ENCODE results near the gene LMTK2. TPM values are rescaled to one million over a fixed set of nuclear protein-coding genes. Genes with fewer than 3 reads are reported as not detected.

The LMTK2 gene
- total and polyA plus RNA-seq, 5 experiments from 2014 or later, result 1.8 to 27.9 (median 4.9) TPM

- H3K36me3 Mint-ChIP-seq, result no peaks in the 10 kb centered on the region
- DNase-seq (no peak), ATAC-seq (no peak)
- peaks cover 0 to 8% (median 3%) of the 10 kb centered on the region in 5 donors for H3K27me3 Mint-ChIP-seq
- POLR2A ChIA-PET, result no interaction called here
- H3K4me3 Mint-ChIP-seq, result no peak overlapping the region
- no peaks in the 10 kb centered on the region for H3K4me1 Mint-ChIP-seq
- no peak overlapping the region for H3K27ac Mint-ChIP-seq
- no peaks in the 10 kb centered on the region for H3K9me3 Mint-ChIP-seq
Measured at GRCh38 chr7:98084631-98085030, 22.0 kb upstream of the LMTK2 start.

- Mint-ChIP-seq H3K9me3 (no peaks in the 10 kb centered on the region), H3K36me3 (no peaks in the 10 kb centered on the region), H3K4me3 (no peak overlapping the region), H3K27ac (no peak overlapping the region), H3K27me3 (peaks cover 0 to 8% (median 3%) of the 10 kb centered on the region in 5 donors), H3K4me1 (no peaks in the 10 kb centered on the region)
- ATAC-seq (no peak), DNase-seq (no peak)
- POLR2A ChIA-PET, result no interaction called here
Measured at GRCh38 chr7:98085674-98086073, 21.0 kb upstream of the LMTK2 start.

- no peaks in the 10 kb centered on the region for H3K4me1 Mint-ChIP-seq
- DNase-seq (no peak), ATAC-seq (no peak)
- no peak overlapping the region for H3K4me3 Mint-ChIP-seq
- POLR2A ChIA-PET, result no interaction called here
- H3K27ac Mint-ChIP-seq, result no peak overlapping the region
- no peaks in the 10 kb centered on the region for H3K36me3 Mint-ChIP-seq
- peaks cover 0 to under 1% (median 0%) of the 10 kb centered on the region in 9 donors for H3K9me3 Mint-ChIP-seq
- peaks cover 1 to 8% (median 7%) of the 10 kb centered on the region in 5 donors for H3K27me3 Mint-ChIP-seq
Measured at GRCh38 chr7:98086281-98086718, 20.4 kb upstream of the LMTK2 start.

GRCh38 chr7:98088109-98088508, 18.6 kb upstream of the LMTK2 start:
- POLR2A ChIA-PET, result no interaction called here
- no peaks in the 10 kb centered on the region for H3K4me1 Mint-ChIP-seq
- H3K9me3 Mint-ChIP-seq, result peaks cover 0 to 7% (median 0%) of the 10 kb centered on the region in 9 donors
- H3K27me3 Mint-ChIP-seq, result peaks cover 1 to 8% (median 8%) of the 10 kb centered on the region in 5 donors
- H3K27ac Mint-ChIP-seq, result no peak overlapping the region
- no peak overlapping the region for H3K4me3 Mint-ChIP-seq
- no peak for ATAC-seq
- no peaks in the 10 kb centered on the region for H3K36me3 Mint-ChIP-seq
- no peak for DNase-seq

GRCh38 chr7:98090116-98090515, 16.5 kb upstream of the LMTK2 start:
- Mint-ChIP-seq H3K9me3 (peaks cover 1 to 23% (median 14%) of the 10 kb centered on the region in 9 donors), H3K27ac (no peak overlapping the region), H3K4me3 (no peak overlapping the region), H3K4me1 (no peaks in the 10 kb centered on the region), H3K36me3 (peaks cover 0 to 7% (median 0%) of the 10 kb centered on the region in 3 donors), H3K27me3 (peaks cover 1 to 23% (median 7%) of the 10 kb centered on the region in 5 donors)
- ATAC-seq, result no peak
- POLR2A ChIA-PET, result no interaction called here
- DNase-seq, result no peak

GRCh38 chr7:98091061-98091460, 15.6 kb upstream of the LMTK2 start:
- peaks cover 4 to 31% (median 15%) of the 10 kb centered on the region in 9 donors for H3K9me3 Mint-ChIP-seq
- no peaks in the 10 kb centered on the region for H3K4me1 Mint-ChIP-seq
- peaks cover 0 to 14% (median 6%) of the 10 kb centered on the region in 3 donors for H3K36me3 Mint-ChIP-seq
- peaks cover 4 to 27% (median 10%) of the 10 kb centered on the region in 5 donors for H3K27me3 Mint-ChIP-seq
- no peak for ATAC-seq
- no peak overlapping the region for H3K27ac Mint-ChIP-seq
- POLR2A ChIA-PET, result no interaction called here
- no peak for DNase-seq
- H3K4me3 Mint-ChIP-seq, result no peak overlapping the region

- peaks cover 4 to 27% (median 10%) of the 10 kb centered on the region in 5 donors for H3K27me3 Mint-ChIP-seq
- ATAC-seq, result no peak
- peaks cover 6 to 36% (median 19%) of the 10 kb centered on the region in 9 donors for H3K9me3 Mint-ChIP-seq
- H3K36me3 Mint-ChIP-seq, result peaks cover 0 to 16% (median 11%) of the 10 kb centered on the region in 3 donors
- no peak overlapping the region for H3K4me3 Mint-ChIP-seq
- POLR2A ChIA-PET, result no interaction called here
- no peak overlapping the region for H3K27ac Mint-ChIP-seq
- DNase-seq, result no peak
- no peaks in the 10 kb centered on the region for H3K4me1 Mint-ChIP-seq
Measured at GRCh38 chr7:98091523-98091922, 15.1 kb upstream of the LMTK2 start.

- POLR2A ChIA-PET, result no interaction called here
- peaks cover 7 to 26% (median 8%) of the 10 kb centered on the region in 5 donors for H3K27me3 Mint-ChIP-seq
- no peak for ATAC-seq
- peaks cover 3 to 45% (median 23%) of the 10 kb centered on the region in 3 donors for H3K36me3 Mint-ChIP-seq
- no peaks in the 10 kb centered on the region for H3K4me1 Mint-ChIP-seq
- no peak for DNase-seq
- peaks cover 15 to 66% (median 52%) of the 10 kb centered on the region in 9 donors for H3K9me3 Mint-ChIP-seq
- no peak overlapping the region for H3K4me3 Mint-ChIP-seq
- no peak overlapping the region for H3K27ac Mint-ChIP-seq
Measured at GRCh38 chr7:98097042-98097645, 9.5 kb upstream of the LMTK2 start.

- no peak for ATAC-seq
- Mint-ChIP-seq H3K4me3 (no peak overlapping the region), H3K36me3 (peaks cover 3 to 39% (median 24%) of the 10 kb centered on the region in 3 donors), H3K9me3 (peaks cover 15 to 55% (median 39%) of the 10 kb centered on the region in 9 donors), H3K27ac (no peak overlapping the region), H3K27me3 (peaks cover 9 to 29% (median 10%) of the 10 kb centered on the region in 5 donors), H3K4me1 (no peaks in the 10 kb centered on the region)
- no peak for DNase-seq
- POLR2A ChIA-PET, result no interaction called here
Measured at GRCh38 chr7:98100088-98100487, 6.6 kb upstream of the LMTK2 start.

GRCh38 chr7:98102170-98102569, 4.5 kb upstream of the LMTK2 start:
- peaks cover 3 to 11% (median 9%) of the 10 kb centered on the region in 4 donors for H3K4me1 Mint-ChIP-seq
- no peak for ATAC-seq
- H3K9me3 Mint-ChIP-seq, result peaks cover 8 to 37% (median 25%) of the 10 kb centered on the region in 9 donors
- H3K4me3 Mint-ChIP-seq, result no peak overlapping the region
- POLR2A ChIA-PET, result interaction anchor here (0.7 kb wide), 1 partner anchor 9 kb away, joined by 4 read pairs; no protein-coding TSS in a partner anchor
- peaks cover 6 to 21% (median 10%) of the 10 kb centered on the region in 5 donors for H3K27me3 Mint-ChIP-seq
- peaks cover 0 to 24% (median 12%) of the 10 kb centered on the region in 3 donors for H3K36me3 Mint-ChIP-seq
- DNase-seq, result no peak
- no peak overlapping the region for H3K27ac Mint-ChIP-seq

- DNase-seq (peak in 1 of 10 donors; percentile 2), ATAC-seq (no peak)
- peak overlapping the region in 9 of 10 donors; percentile 34 to 96 (median 49) for H3K27ac Mint-ChIP-seq
- peaks cover 17 to 42% (median 35%) of the 10 kb centered on the region in 4 donors for H3K4me1 Mint-ChIP-seq
- H3K27me3 Mint-ChIP-seq, result peaks cover 3 to 16% (median 9%) of the 10 kb centered on the region in 5 donors
- H3K9me3 Mint-ChIP-seq, result peaks cover 0 to 12% (median 4%) of the 10 kb centered on the region in 9 donors
- POLR2A ChIA-PET, result interaction anchor here (0.5 to 1.6 kb wide), 9 partner anchors 18 to 1995 kb away, joined by 3 to 9 read pairs (median 3); no protein-coding TSS in a partner anchor
- H3K4me3 Mint-ChIP-seq, result peak overlapping the region; percentile 76 to 99 (median 96)
- H3K36me3 Mint-ChIP-seq, result peaks cover 0 to 6% (median 4%) of the 10 kb centered on the region in 3 donors
Measured at GRCh38 chr7:98105942-98106544, 619 bp upstream of the LMTK2 start.

GRCh38 chr7:98107313-98107721, 655 bp downstream of the LMTK2 start:
- peaks cover 0 to 2% (median 0%) of the 10 kb centered on the region in 3 donors for H3K36me3 Mint-ChIP-seq
- H3K9me3 Mint-ChIP-seq, result peaks cover 0 to 3% (median 0%) of the 10 kb centered on the region in 9 donors
- H3K4me3 Mint-ChIP-seq, result peak overlapping the region; percentile 85 to 99 (median 97)
- POLR2A ChIA-PET, result interaction anchor here (0.6 to 1.2 kb wide), 3 partner anchors 9 to 147 kb away, joined by 3 to 7 read pairs (median 3); no protein-coding TSS in a partner anchor
- H3K4me1 Mint-ChIP-seq, result peaks cover 24 to 53% (median 46%) of the 10 kb centered on the region in 4 donors
- DNase-seq (peak in 3 of 10 donors; percentile 24 to 41 (median 33)), ATAC-seq (peak in 1 of 2 donors; percentile 5)
- H3K27me3 Mint-ChIP-seq, result peaks cover 0 to 8% (median 5%) of the 10 kb centered on the region in 5 donors
- peak overlapping the region; percentile 12 to 98 (median 85) for H3K27ac Mint-ChIP-seq
